Measurements from ENCODE around the gene ATXN2. TPM values are rescaled to one million over a fixed set of nuclear protein-coding genes. Genes with fewer than 3 reads are reported as not detected.

Gene ATXN2
- total RNA-seq, 4 donors from 2014 or later = 20.4 to 28.1 (median 22.2) TPM

DNA sequence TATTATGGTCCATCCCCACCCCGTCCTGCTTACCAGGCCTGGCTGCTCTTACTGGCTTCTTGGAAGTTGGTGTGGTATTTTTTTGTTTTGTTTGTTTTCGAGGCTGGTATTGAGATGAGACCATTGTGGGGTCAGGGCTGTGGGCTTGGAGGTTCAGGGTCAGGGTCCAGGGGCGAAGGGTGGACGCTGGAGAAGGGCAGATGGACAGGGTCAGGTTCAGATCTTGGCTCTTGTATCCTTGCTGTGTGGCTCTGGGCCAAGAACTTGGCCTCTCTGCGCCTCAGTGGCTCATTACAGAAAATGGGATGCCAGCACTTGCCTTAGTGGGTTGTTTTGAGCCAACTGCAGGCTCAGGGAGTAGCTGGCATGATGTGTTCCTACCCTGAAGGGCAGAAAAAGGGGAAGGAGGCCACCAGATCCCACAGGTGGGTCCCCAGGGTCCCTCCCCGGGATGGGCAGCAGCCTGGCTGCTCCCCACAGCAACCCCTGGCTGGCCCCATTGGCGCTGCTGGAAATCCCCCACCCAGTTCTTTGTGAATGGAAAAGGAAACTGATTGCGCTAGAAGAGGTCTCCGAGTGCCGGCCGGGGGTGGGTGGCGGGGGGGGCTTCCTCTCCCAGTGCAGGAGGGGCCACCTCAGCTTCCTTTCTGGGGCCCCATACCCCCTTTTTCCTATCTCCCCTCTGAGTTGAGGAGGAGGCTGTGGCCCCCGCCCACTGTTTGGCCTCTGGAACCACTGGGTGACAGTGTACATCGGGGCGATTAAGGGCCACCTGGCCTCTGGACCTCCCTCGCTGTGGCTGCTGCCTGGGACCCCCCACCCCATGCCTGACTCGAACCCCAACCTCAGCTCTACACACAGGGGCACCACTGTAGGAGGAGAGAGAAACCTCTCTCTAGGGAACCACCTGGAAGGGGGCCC is 168.4 kb downstream of the ATXN2 start:
- DNase-seq (no peak), ATAC-seq (no peak)
- H3K27ac ChIP-seq = peak overlapping the region; percentile 72 to 89 (median 78)
- H3K4me3 ChIP-seq = no peak overlapping the region
- intact Hi-C loops (cut with DNase I; ENCODE audit: low total_unique reads) (no loop called here), in situ Hi-C loops (cut with MboI; ENCODE audit: low sequenced_read_pairs in 4 of 4) (no loop called here)
- no peaks in the 10 kb centered on the region for H3K9me3 ChIP-seq
- H3K4me1 ChIP-seq = peaks cover 49 to 59% of the 10 kb centered on the region in 2 donors
- TF ChIP-seq, protein P1, sequence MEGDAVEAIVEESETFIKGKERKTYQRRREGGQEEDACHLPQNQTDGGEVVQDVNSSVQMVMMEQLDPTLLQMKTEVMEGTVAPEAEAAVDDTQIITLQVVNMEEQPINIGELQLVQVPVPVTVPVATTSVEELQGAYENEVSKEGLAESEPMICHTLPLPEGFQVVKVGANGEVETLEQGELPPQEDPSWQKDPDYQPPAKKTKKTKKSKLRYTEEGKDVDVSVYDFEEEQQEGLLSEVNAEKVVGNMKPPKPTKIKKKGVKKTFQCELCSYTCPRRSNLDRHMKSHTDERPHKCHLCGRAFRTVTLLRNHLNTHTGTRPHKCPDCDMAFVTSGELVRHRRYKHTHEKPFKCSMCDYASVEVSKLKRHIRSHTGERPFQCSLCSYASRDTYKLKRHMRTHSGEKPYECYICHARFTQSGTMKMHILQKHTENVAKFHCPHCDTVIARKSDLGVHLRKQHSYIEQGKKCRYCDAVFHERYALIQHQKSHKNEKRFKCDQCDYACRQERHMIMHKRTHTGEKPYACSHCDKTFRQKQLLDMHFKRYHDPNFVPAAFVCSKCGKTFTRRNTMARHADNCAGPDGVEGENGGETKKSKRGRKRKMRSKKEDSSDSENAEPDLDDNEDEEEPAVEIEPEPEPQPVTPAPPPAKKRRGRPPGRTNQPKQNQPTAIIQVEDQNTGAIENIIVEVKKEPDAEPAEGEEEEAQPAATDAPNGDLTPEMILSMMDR (IDR thresholded peaks at IDR 0.05 in 4 of 5, conservative IDR thresholded peaks at IDR 0.05 in 1 of 5) = no peak
- TF ChIP-seq POLR2A (IDR thresholded peaks at IDR 0.05) = no peak
- no peaks in the 10 kb centered on the region for H3K36me3 ChIP-seq
- no peaks in the 10 kb centered on the region for H3K27me3 ChIP-seq

DNA sequence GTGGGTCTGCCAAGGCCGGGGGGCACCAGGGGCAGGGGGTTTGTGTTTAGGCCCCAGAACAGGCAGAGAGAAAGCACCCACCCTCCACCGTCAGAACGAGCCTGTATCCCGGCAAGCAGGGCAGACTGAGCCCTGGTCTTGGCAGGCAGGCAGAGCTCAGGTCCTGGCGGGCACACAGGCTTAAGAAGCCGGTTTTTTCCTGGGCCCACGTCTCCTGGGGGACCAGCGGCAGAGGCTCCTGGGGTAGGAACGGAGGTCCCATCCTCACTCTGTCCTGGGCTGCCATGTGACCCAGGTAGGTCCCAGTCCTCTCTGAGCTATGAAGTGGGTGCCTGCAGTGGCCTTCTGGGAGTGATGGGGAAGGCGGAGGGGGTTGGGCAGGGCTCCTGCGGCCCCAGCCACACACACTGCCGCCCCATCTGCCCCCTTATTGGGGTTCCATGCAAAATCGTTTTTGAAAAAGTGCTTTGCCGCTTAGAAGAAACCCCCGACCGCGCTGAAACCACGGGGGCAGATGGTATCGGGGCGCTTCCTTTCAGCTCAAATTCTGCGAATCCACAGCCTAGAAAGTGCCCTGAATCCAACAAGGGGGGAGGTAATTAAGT is 169.2 kb downstream of the ATXN2 start:
- H3K27ac ChIP-seq = peak overlapping the region; percentile 72 to 89 (median 78)
- in situ Hi-C loops (cut with MboI; ENCODE audit: low sequenced_read_pairs in 4 of 4) (no loop called here), intact Hi-C loops (cut with DNase I; ENCODE audit: low total_unique reads) (no loop called here)
- DNase-seq = no peak
- H3K9me3 ChIP-seq = no peaks in the 10 kb centered on the region
- ATAC-seq = no peak
- no peaks in the 10 kb centered on the region for H3K27me3 ChIP-seq
- H3K4me1 ChIP-seq = peaks cover 49 to 59% of the 10 kb centered on the region in 2 donors
- H3K4me3 ChIP-seq = no peak overlapping the region
- no peaks in the 10 kb centered on the region for H3K36me3 ChIP-seq
- no peak for TF ChIP-seq POLR2A (IDR thresholded peaks at IDR 0.05)
- TF ChIP-seq, protein P1 (IDR thresholded peaks at IDR 0.05 in 4 of 5, conservative IDR thresholded peaks at IDR 0.05 in 1 of 5) = no peak

DNA sequence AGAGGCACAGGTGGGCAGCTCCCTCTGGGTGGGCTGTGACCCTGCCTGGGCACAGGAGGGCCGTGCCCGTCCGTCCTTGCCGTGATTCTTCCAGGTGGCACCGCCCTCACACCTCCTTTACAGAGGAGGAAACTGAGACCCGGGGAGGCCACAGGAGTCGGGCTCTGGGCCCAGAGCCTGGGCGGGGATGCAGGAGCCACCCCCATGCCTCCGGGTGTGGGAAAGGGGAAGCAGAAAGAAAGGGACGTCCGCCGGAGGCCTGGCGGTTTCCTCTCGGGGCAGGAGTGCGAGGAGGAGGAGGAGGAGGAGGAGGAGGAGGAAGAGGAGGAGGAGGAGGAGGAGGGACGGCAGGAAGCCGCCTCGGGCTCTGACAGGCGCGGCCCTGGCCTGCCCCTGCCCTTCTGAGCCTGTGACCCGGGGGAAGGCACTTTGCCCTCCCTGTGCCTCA is 170.4 kb downstream of the ATXN2 start:
- Histone ChIP-seq H3K4me3 (no peak overlapping the region), H3K27me3 (no peaks in the 10 kb centered on the region), H3K9me3 (no peaks in the 10 kb centered on the region), H3K4me1 (peaks cover 42 to 58% of the 10 kb centered on the region in 2 donors), H3K27ac (peak overlapping the region; percentile 72 to 89 (median 78)), H3K36me3 (no peaks in the 10 kb centered on the region)
- intact Hi-C loops (cut with DNase I; ENCODE audit: low total_unique reads) = no loop called here
- DNase-seq = no peak
- in situ Hi-C loops (cut with MboI; ENCODE audit: low sequenced_read_pairs in 4 of 4) = no loop called here
- TF ChIP-seq, protein P1 (IDR thresholded peaks at IDR 0.05 in 4 of 5, conservative IDR thresholded peaks at IDR 0.05 in 1 of 5) = no peak
- no peak for TF ChIP-seq POLR2A (IDR thresholded peaks at IDR 0.05)
- no peak for ATAC-seq

DNA sequence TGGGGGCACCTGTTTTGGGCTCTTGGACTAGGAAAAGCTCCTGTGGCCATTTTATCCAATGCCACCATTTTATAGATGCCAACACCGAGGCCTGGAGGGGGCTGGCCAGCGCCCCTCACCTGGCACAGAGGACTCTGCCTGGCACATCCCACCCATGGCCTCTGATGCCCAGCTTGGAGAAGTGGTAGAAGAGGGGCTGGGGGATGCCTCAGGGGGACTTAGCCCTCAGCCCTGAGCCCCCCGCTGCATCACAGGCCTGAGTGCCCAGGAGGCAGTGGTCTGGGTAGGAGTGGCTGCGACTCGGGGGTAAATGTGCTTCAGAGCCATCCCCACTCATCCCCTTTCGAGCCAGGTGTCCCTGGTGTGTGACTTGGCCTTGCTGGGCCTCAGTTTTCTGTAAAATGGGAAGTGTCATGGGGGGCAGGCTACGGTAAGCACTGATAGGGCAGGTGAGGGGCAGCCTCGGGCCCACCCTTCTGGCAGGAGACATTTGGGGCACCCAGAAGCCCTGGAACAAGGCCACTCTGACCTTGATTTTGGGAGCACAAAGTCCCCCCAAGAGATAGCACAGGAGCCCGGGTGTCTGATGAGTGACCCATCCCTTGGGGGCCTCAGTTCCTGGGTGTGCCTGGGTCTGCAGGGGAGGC is 170.9 kb downstream of the ATXN2 start:
- in situ Hi-C loops (cut with MboI; ENCODE audit: low sequenced_read_pairs in 4 of 4) (no loop called here), intact Hi-C loops (cut with DNase I; ENCODE audit: low total_unique reads) (no loop called here)
- DNase-seq (no peak), ATAC-seq (no peak)
- peaks cover 42 to 52% of the 10 kb centered on the region in 2 donors for H3K4me1 ChIP-seq
- TF ChIP-seq POLR2A (IDR thresholded peaks at IDR 0.05) = no peak
- TF ChIP-seq, protein P1 (IDR thresholded peaks at IDR 0.05 in 4 of 5, conservative IDR thresholded peaks at IDR 0.05 in 1 of 5) = no peak
- H3K36me3 ChIP-seq = no peaks in the 10 kb centered on the region
- H3K27me3 ChIP-seq = no peaks in the 10 kb centered on the region
- no peak overlapping the region for H3K4me3 ChIP-seq
- H3K27ac ChIP-seq = peak overlapping the region; percentile 72 to 89 (median 78)
- H3K9me3 ChIP-seq = no peaks in the 10 kb centered on the region
